HepG2 (cell line): ENCODE results near the gene KCNJ14. TPM values are rescaled to one million over a fixed set of nuclear protein-coding genes. Genes with fewer than 3 reads are reported as not detected.

Source experiments
- MATR3 ChIP-seq: sonication (generic); formaldehyde crosslinking; IDR thresholded peaks from 2 replicates; pipeline ENCODE4 v1.4.0; 2020; ENCODE audit warnings: missing genetic modification reagents
- NFKB2 ChIP-seq: sonication (generic); formaldehyde crosslinking; IDR thresholded peaks from 2 replicates; pipeline ENCODE4 v1.4.0; 2020; ENCODE audit warnings: missing genetic modification reagents, borderline replicate concordance
- PHF5A ChIP-seq: IDR thresholded peaks from one replicate; pipeline ENCODE4 v1.6.1; 2018; ENCODE audit warnings: low read depth, missing genetic modification reagents; ENCODE audit not compliant: unreplicated experiment
- PLRG1 ChIP-seq: fragments of 450-650 bp; conservative IDR thresholded peaks from 2 replicates; pipeline ENCODE4 v1.6.1; 2016
- SALL2 ChIP-seq: sonication (generic); formaldehyde crosslinking; IDR thresholded peaks from 2 replicates; pipeline ENCODE4 v1.8.1; 2023; ENCODE audit warnings: mild to moderate bottlenecking, missing genetic modification reagents, inconsistent platforms
- SKI ChIP-seq: fragments of 450-650 bp; IDR thresholded peaks from one replicate; pipeline ENCODE4 v1.6.1; 2018; ENCODE audit warnings: mild to moderate bottlenecking; ENCODE audit not compliant: partially characterized antibody
- SP5 ChIP-seq: IDR thresholded peaks from 2 replicates; pipeline ENCODE4 v1.6.1; 2016; ENCODE audit warnings: low read depth, borderline replicate concordance
- TSC22D2 ChIP-seq: sonication (generic); formaldehyde crosslinking; IDR thresholded peaks from 2 replicates; pipeline ENCODE4 v1.5.1; 2020; ENCODE audit warnings: missing genetic modification reagents, mild to moderate bottlenecking, borderline replicate concordance
- UBTF ChIP-seq: sonication (generic); formaldehyde crosslinking; IDR thresholded peaks from 2 replicates; pipeline ENCODE4 v1.4.0; 2020; ENCODE audit warnings: mild to moderate bottlenecking, missing genetic modification reagents
- ZFP41 ChIP-seq: sonication (generic); formaldehyde crosslinking; IDR thresholded peaks from 2 replicates; pipeline ENCODE4 v1.4.0; 2020; ENCODE audit warnings: mild to moderate bottlenecking, missing genetic modification reagents, borderline replicate concordance
- ZNF101 ChIP-seq: sonication (generic); formaldehyde crosslinking; IDR thresholded peaks from 2 replicates; pipeline ENCODE4 v1.4.0; 2020; ENCODE audit warnings: mild to moderate bottlenecking, low read depth, missing genetic modification reagents, borderline replicate concordance
- ZNF17 ChIP-seq: sonication (generic); formaldehyde crosslinking; IDR thresholded peaks from 2 replicates; pipeline ENCODE4 v1.5.0; 2020; ENCODE audit warnings: mild to moderate bottlenecking, missing genetic modification reagents
- ZNF3 ChIP-seq: IDR thresholded peaks from 2 replicates; pipeline ENCODE4 v1.7.0; 2017; ENCODE audit warnings: inconsistent platforms
- ZNF414 ChIP-seq: sonication (generic); formaldehyde crosslinking; IDR thresholded peaks from 2 replicates; pipeline ENCODE4 v1.5.0; 2020; ENCODE audit warnings: missing genetic modification reagents
- ZNF513 ChIP-seq: sonication (generic); formaldehyde crosslinking; conservative IDR thresholded peaks from 2 replicates; pipeline ENCODE4 v1.5.0; 2020; ENCODE audit warnings: missing genetic modification reagents
- ZNF609 ChIP-seq: sonication (generic); formaldehyde crosslinking; IDR thresholded peaks from 2 replicates; pipeline ENCODE4 v1.4.0; 2020; ENCODE audit warnings: mild to moderate bottlenecking, missing genetic modification reagents, borderline replicate concordance
- ZNF772 ChIP-seq: sonication (generic); formaldehyde crosslinking; IDR thresholded peaks from 2 replicates; pipeline ENCODE4 v1.5.0; 2020; ENCODE audit warnings: mild to moderate bottlenecking, missing genetic modification reagents
- ZNF83 ChIP-seq: sonication (generic); formaldehyde crosslinking; IDR thresholded peaks from 2 replicates; pipeline ENCODE4 v1.4.0; 2020; ENCODE audit warnings: missing genetic modification reagents, mild to moderate bottlenecking, borderline replicate concordance
- ZSCAN31 ChIP-seq: sonication (generic); formaldehyde crosslinking; IDR thresholded peaks from 2 replicates; pipeline ENCODE4 v1.5.0; 2020; ENCODE audit warnings: low read depth, mild to moderate bottlenecking, missing genetic modification reagents
- polyA plus RNA-seq, 8 experiments: library from polyadenylated mRNA; depleted of rRNA in 3 of 8; stranded (reverse) in 7 of 8; unstranded in 1 of 8; fragments of >200 nt; fragmentation: Illumina TruSeq in 4 of 8; extraction: Trizol in 4 of 8; gene quantifications; 2 replicates each; pipeline versions ENCODE4 v1.2.1 to v1.2.3, GENCODE V29; 2011 to 2016; ENCODE audit warnings: low read depth in 4 of 8, missing spikeins in 1 of 8, mixed read lengths in 1 of 8; ENCODE audit not compliant: insufficient read depth in 1 of 8
- total RNA-seq, 5 experiments: library from RNA; depleted of rRNA; stranded (reverse); fragments of >200 nt; fragmentation: Illumina TruSeq; extraction: Trizol; gene quantifications; 2 replicates each; pipeline ENCODE4 v1.2.3, GENCODE V29; 2016; ENCODE audit warnings: low read depth in 1 of 5

KCNJ14 gene
- total and polyA plus RNA-seq, 2 of the 13 experiments (the other 11 are each of a cell fraction or from before 2014, with no cell fraction given) = 0.20 to 0.51 TPM

- 0 out of 2 replicates have a peak, but pooled peaks have one; percentile 26 for TF ChIP-seq UBTF (CRISPR knock-in tag)
- no peak; the same call in 1 of the 2 replicates for TF ChIP-seq SP5 (CRISPR knock-in tag)
- TF ChIP-seq SKI = no peak
- TF ChIP-seq PLRG1 = no peak
- TF ChIP-seq ZNF414 = 0 out of 2 replicates have a peak, but pooled peaks have one; percentile 48
- no peak for TF ChIP-seq ZNF101 (CRISPR knock-in tag)
- peak; percentile 43; the same call in 1 of the 2 replicates for TF ChIP-seq ZSCAN31 (CRISPR knock-in tag)
- TF ChIP-seq SALL2 (CRISPR knock-in tag) = peak; percentile 40; the same call in 1 of the 2 replicates
- TF ChIP-seq ZFP41 (CRISPR knock-in tag) = no peak
- no peak for TF ChIP-seq ZNF3 (CRISPR knock-in tag)
- TF ChIP-seq PHF5A (CRISPR knock-in tag) = no peak
- peak; percentile 71; the same call in 1 of the 2 replicates for TF ChIP-seq ZNF83 (CRISPR knock-in tag)
- no peak for TF ChIP-seq ZNF609 (CRISPR knock-in tag)
- no peak for TF ChIP-seq MATR3 (CRISPR knock-in tag)
- peak; percentile 88 for TF ChIP-seq ZNF772 (CRISPR knock-in tag)
- TF ChIP-seq ZNF513 (CRISPR knock-in tag) = no peak
- TF ChIP-seq TSC22D2 (CRISPR knock-in tag) = no peak
- TF ChIP-seq NFKB2 = peak; percentile 53; the same call in 1 of the 2 replicates
- no peak for TF ChIP-seq ZNF17 (CRISPR knock-in tag)
These were observed 9.5 kb upstream of the KCNJ14 start, which contains the start of gene GRWD1 (continued) for GRCh38 chr19:48445606-48446481.
